Endodermal cell (in vitro differentiated cells): ENCODE data around the gene FAM8A1. TPM values are rescaled to one million over a fixed set of nuclear protein-coding genes. Genes with fewer than 3 reads are reported as not detected.
"Not testable (repeated sequence)": the region's sequence is repeated elsewhere in the genome, so short reads cannot be mapped to it uniquely, and the experiment has no call there.

Source experiments
- DNase-seq: peaks from one replicate; pipeline ENCODE4 v3.0.0-alpha.2; 2017
- H3K27ac ChIP-seq: 2 replicates; pipeline ENCODE4 v1.5.1; 2013; ENCODE audit warnings: mild to moderate bottlenecking, low read depth, low read length, moderate library complexity
- H3K27me3 ChIP-seq: 2 replicates; pipeline ENCODE4 v1.6.1; 2013; ENCODE audit warnings: mild to moderate bottlenecking, low read length, moderate library complexity; ENCODE audit not compliant: insufficient read depth, control insufficient read depth, poor library complexity, severe bottlenecking
- H3K36me3 ChIP-seq: 2 replicates; pipeline ENCODE4 v1.7.0; 2013; ENCODE audit warnings: mild to moderate bottlenecking, low read length, moderate library complexity; ENCODE audit not compliant: control insufficient read depth, insufficient read depth
- H3K4me1 ChIP-seq: one replicate; pipeline ENCODE4 v1.7.0; 2013; ENCODE audit warnings: low read length; ENCODE audit not compliant: control insufficient read depth, insufficient read depth
- H3K4me3 ChIP-seq: 2 replicates; pipeline ENCODE4 v1.5.1; 2013; ENCODE audit warnings: mild to moderate bottlenecking, low read length, moderate library complexity
- H3K9ac ChIP-seq: 2 replicates; pipeline ENCODE4 v1.6.1; 2013; ENCODE audit warnings: mild to moderate bottlenecking, low read length, moderate library complexity; ENCODE audit not compliant: poor library complexity, severe bottlenecking; ENCODE audit errors: extremely low read depth
- H3K9me3 ChIP-seq: 2 replicates; pipeline ENCODE4 v1.6.1; 2013; ENCODE audit warnings: mild to moderate bottlenecking, low read length, moderate library complexity; ENCODE audit not compliant: control insufficient read depth
- H3K27ac Mint-ChIP-seq: 2 replicates; pipeline ENCODE4 v1.8.0; 2020; ENCODE audit warnings: mixed read lengths
- H3K27me3 Mint-ChIP-seq: 2 replicates; pipeline ENCODE4 v1.8.0; 2021; ENCODE audit warnings: mild to moderate bottlenecking, mixed read lengths; ENCODE audit not compliant: insufficient read depth
- H3K36me3 Mint-ChIP-seq: 2 replicates; pipeline ENCODE4 v1.8.0; 2020; ENCODE audit warnings: low read depth, mixed read lengths
- H3K4me1 Mint-ChIP-seq: 2 replicates; pipeline ENCODE4 v1.8.0; 2020; ENCODE audit warnings: mixed read lengths
- H3K4me3 Mint-ChIP-seq: 2 replicates; pipeline ENCODE4 v1.8.0; 2020; ENCODE audit warnings: mild to moderate bottlenecking, moderate library complexity, mixed read lengths
- H3K9me3 Mint-ChIP-seq: 2 replicates; pipeline ENCODE4 v1.8.0; 2020; ENCODE audit warnings: mild to moderate bottlenecking, mixed read lengths
- CTCF ChIP-seq: fragments of 200-600 bp; sonication (generic); conservative IDR thresholded peaks from 2 replicates; pipeline ENCODE4 v1.5.0; 2021; ENCODE audit warnings: antibody characterized with exemption, mild to moderate bottlenecking
- WGBS, 2 experiments: methylation state at CpG; one replicate each; pipeline versions ENCODE4 v1.1.5 to v1.1.7; 2013; ENCODE audit warnings: missing lambda C conversion rate in 2 of 2, mixed read lengths in 1 of 2; ENCODE audit not compliant: insufficient coverage in 1 of 2, insufficient read length in 1 of 2; 5-methylcytosine and 5-hydroxymethylcytosine counted together
- total RNA-seq, 2 donors: library from RNA; stranded (reverse); fragmentation: NEBNext Ultra II Directional in 1 of 2; extraction: Animal tissue kit (Norgen Biotek cat#: 25700) in 1 of 2; gene quantifications; 2 replicates in 1 of 2; 3 replicates in 1 of 2; pipeline ENCODE4 v1.2.1, GENCODE V29; 2021

Gene FAM8A1
- total RNA-seq, 2 donors from 2014 or later: 10.4 to 12.1 TPM

- no peaks in the 10 kb centered on the region for H3K27me3 ChIP-seq
- H3K36me3 ChIP-seq: no peaks in the 10 kb centered on the region
- H3K4me3 Mint-ChIP-seq: no peak overlapping the region
- no peaks in the 10 kb centered on the region for H3K4me1 ChIP-seq
- H3K9me3 Mint-ChIP-seq: peaks cover 47% of the 10 kb centered on the region
- TF ChIP-seq CTCF: no peak
- H3K27me3 Mint-ChIP-seq: no peaks in the 10 kb centered on the region
- no peaks in the 10 kb centered on the region for H3K4me1 Mint-ChIP-seq
- H3K4me3 ChIP-seq: no peak overlapping the region
- H3K36me3 Mint-ChIP-seq: peaks cover 2% of the 10 kb centered on the region
- peaks cover 30% of the 10 kb centered on the region for H3K9me3 ChIP-seq
- no peak overlapping the region for H3K9ac ChIP-seq
- 85 to 92% methylated on average over 4 to 8 of the region's 8 CpGs for WGBS, 2 experiments
- no peak overlapping the region for H3K27ac ChIP-seq
- H3K27ac Mint-ChIP-seq: no peak overlapping the region
- DNase-seq: no peak
Measured at GRCh38 chr6:17574866-17575560, 25.1 kb upstream of the FAM8A1 start.

GRCh38 chr6:17577059-17577458, 23.0 kb upstream of the FAM8A1 start:
- no peaks in the 10 kb centered on the region for H3K27me3 ChIP-seq
- peaks cover 30% of the 10 kb centered on the region for H3K9me3 ChIP-seq
- H3K36me3 Mint-ChIP-seq: peaks cover 2% of the 10 kb centered on the region
- no peak for DNase-seq
- no peak overlapping the region for H3K27ac Mint-ChIP-seq
- no peak overlapping the region for H3K9ac ChIP-seq
- 90% methylated on average over 1 of the region's 1 CpG; no CpG with 5 or more reads in 1 of the 2 experiments for WGBS, 2 experiments
- no peaks in the 10 kb centered on the region for H3K4me1 Mint-ChIP-seq
- TF ChIP-seq CTCF: no peak
- H3K36me3 ChIP-seq: no peaks in the 10 kb centered on the region
- no peak overlapping the region for H3K4me3 ChIP-seq
- H3K9me3 Mint-ChIP-seq: peaks cover 49% of the 10 kb centered on the region
- peaks cover 4% of the 10 kb centered on the region for H3K27me3 Mint-ChIP-seq
- H3K27ac ChIP-seq: no peak overlapping the region
- no peaks in the 10 kb centered on the region for H3K4me1 ChIP-seq
- H3K4me3 Mint-ChIP-seq: no peak overlapping the region

GRCh38 chr6:17580518-17581048, 19.5 kb upstream of the FAM8A1 start:
- H3K27me3 Mint-ChIP-seq: peaks cover 4% of the 10 kb centered on the region
- H3K4me3 Mint-ChIP-seq: peak overlapping the region; percentile 50
- H3K27ac ChIP-seq: no peak overlapping the region
- whole genome bisulfite sequencing, 2 experiments: 75 to 77% methylated on average over 10 to 53 of the region's 53 CpGs
- H3K4me1 ChIP-seq: no peaks in the 10 kb centered on the region
- H3K9ac ChIP-seq: no peak overlapping the region
- H3K27ac Mint-ChIP-seq: no peak overlapping the region
- peaks cover 23% of the 10 kb centered on the region for H3K9me3 ChIP-seq
- peak; percentile 51 for DNase-seq
- no peaks in the 10 kb centered on the region for H3K27me3 ChIP-seq
- no peaks in the 10 kb centered on the region for H3K36me3 ChIP-seq
- H3K4me1 Mint-ChIP-seq: no peaks in the 10 kb centered on the region
- H3K36me3 Mint-ChIP-seq: peaks cover 2% of the 10 kb centered on the region
- H3K9me3 Mint-ChIP-seq: peaks cover 29% of the 10 kb centered on the region
- no peak overlapping the region for H3K4me3 ChIP-seq
- no peak for TF ChIP-seq CTCF

- H3K27me3 ChIP-seq, H3K4me1 ChIP-seq, H3K4me3 ChIP-seq: not testable (repeated sequence)
Measured at GRCh38 chr6:17581282-17581681, 18.8 kb upstream of the FAM8A1 start.

More at GRCh38 chr6:17581282-17581681, 18.8 kb upstream of the FAM8A1 start:
- Mint-ChIP-seq H3K4me3 (peak overlapping the region; percentile 50), H3K9me3 (peaks cover 25% of the 10 kb centered on the region)
- H3K9ac ChIP-seq, H3K27ac ChIP-seq, H3K27ac Mint-ChIP-seq, H3K36me3 ChIP-seq, DNase-seq, H3K27me3 Mint-ChIP-seq, H3K36me3 Mint-ChIP-seq, H3K4me1 Mint-ChIP-seq: not testable (repeated sequence)
- H3K9me3 ChIP-seq: peaks cover 19% of the 10 kb centered on the region
- 93 to 95% methylated on average over 5 to 7 of the region's 7 CpGs for WGBS, 2 experiments
